MM.1S (cell line): ENCODE results near the gene EI24.

Experiments
- CTCF ChIP-seq: fragments of 300-600 bp; sonication (generic); IDR thresholded peaks from 2 replicates; pipeline ENCODE4 v1.5.1; 2016; ENCODE audit warnings: antibody characterized with exemption, low read length, mixed read lengths
- EZH2 ChIP-seq: fragments of 300-600 bp; sonication (generic); optimal IDR thresholded peaks from 2 replicates; pipeline ENCODE3; 2017; ENCODE audit warnings: low read depth, mild to moderate bottlenecking, antibody characterized with exemption, low read length, mixed read lengths
- EZH2phosphoT487 ChIP-seq: fragments of 300-600 bp; sonication (generic); IDR thresholded peaks from 2 replicates; pipeline ENCODE4 v1.6.1; 2018; ENCODE audit warnings: antibody characterized with exemption, low read length

GRCh38 chr11:125554038-125554437 lies 15.2 kb upstream of the EI24 start:
- TF ChIP-seq EZH2 (no peak), CTCF (no peak), EZH2phosphoT487 (no peak)
